ENCODE results near the gene IVL. TPM values are rescaled to one million over a fixed set of nuclear protein-coding genes. Genes with fewer than 3 reads are reported as not detected.

The IVL gene
- total RNA-seq, 2 donors from 2014 or later = 0.46 to 0.57 TPM

GRCh38 chr1:152880907-152881306, 27.4 kb upstream of the IVL start:
- WGBS = 93% methylated on average over 5 of the region's 5 CpGs
- Histone ChIP-seq H3K27ac (no peak overlapping the region), H3K9me3 (no peaks in the 10 kb centered on the region), H3K36me3 (no peaks in the 10 kb centered on the region), H3K27me3 (replicated peaks; ENCODE audit: insufficient read depth) (no peaks in the 10 kb centered on the region), H3K4me1 (replicated peaks) (no peaks in the 10 kb centered on the region), H3K4me3 (no peak overlapping the region)
- TF ChIP-seq POLR2AphosphoS5 (IDR thresholded peaks at IDR 0.05) (no peak), POLR2A (IDR thresholded peaks at IDR 0.05) (no peak), CTCF (IDR thresholded peaks at IDR 0.05) (no peak)
- no peak for DNase-seq (ENCODE audit: low spot score)
- intact Hi-C loops (cut with DNase I) = no loop called here

GRCh38 chr1:152884085-152884484, 24.3 kb upstream of the IVL start:
- intact Hi-C loops (cut with DNase I) = no loop called here
- H3K4me1 ChIP-seq (replicated peaks) = no peaks in the 10 kb centered on the region
- H3K27ac ChIP-seq = no peak overlapping the region
- TF ChIP-seq POLR2A (IDR thresholded peaks at IDR 0.05) = no peak
- no peak for TF ChIP-seq POLR2AphosphoS5 (IDR thresholded peaks at IDR 0.05)
- no peak for TF ChIP-seq CTCF (IDR thresholded peaks at IDR 0.05)
- DNase-seq (ENCODE audit: low spot score) = no peak
- no peak overlapping the region for H3K4me3 ChIP-seq
- no peaks in the 10 kb centered on the region for H3K9me3 ChIP-seq
- H3K27me3 ChIP-seq (replicated peaks; ENCODE audit: insufficient read depth) = no peaks in the 10 kb centered on the region
- no peaks in the 10 kb centered on the region for H3K36me3 ChIP-seq

- Histone ChIP-seq H3K4me1 (replicated peaks) (no peaks in the 10 kb centered on the region), H3K27me3 (replicated peaks; ENCODE audit: insufficient read depth) (no peaks in the 10 kb centered on the region), H3K27ac (no peak overlapping the region), H3K4me3 (no peak overlapping the region), H3K9me3 (no peaks in the 10 kb centered on the region), H3K36me3 (no peaks in the 10 kb centered on the region)
- WGBS = 92% methylated on average over 1 of the region's 1 CpG
- DNase-seq (ENCODE audit: low spot score) = no peak
- intact Hi-C loops (cut with DNase I) = no loop called here
- TF ChIP-seq POLR2AphosphoS5 (IDR thresholded peaks at IDR 0.05) (no peak), CTCF (IDR thresholded peaks at IDR 0.05) (no peak), POLR2A (IDR thresholded peaks at IDR 0.05) (no peak)
Observed at GRCh38 chr1:152884506-152884905, 23.8 kb upstream of the IVL start.

GRCh38 chr1:152884966-152885624, 23.3 kb upstream of the IVL start:
- no peaks in the 10 kb centered on the region for H3K27me3 ChIP-seq (replicated peaks; ENCODE audit: insufficient read depth)
- TF ChIP-seq POLR2A (IDR thresholded peaks at IDR 0.05) = no peak
- TF ChIP-seq POLR2AphosphoS5 (IDR thresholded peaks at IDR 0.05) = no peak
- TF ChIP-seq CTCF (IDR thresholded peaks at IDR 0.05) = no peak
- no peak for DNase-seq (ENCODE audit: low spot score)
- no peak overlapping the region for H3K4me3 ChIP-seq
- intact Hi-C loops (cut with DNase I) = no loop called here
- H3K36me3 ChIP-seq = no peaks in the 10 kb centered on the region
- no peaks in the 10 kb centered on the region for H3K4me1 ChIP-seq (replicated peaks)
- no peak overlapping the region for H3K27ac ChIP-seq
- H3K9me3 ChIP-seq = no peaks in the 10 kb centered on the region
- 59% methylated on average over 4 of the region's 4 CpGs for WGBS

- TF ChIP-seq POLR2AphosphoS5 (IDR thresholded peaks at IDR 0.05) (no peak), POLR2A (IDR thresholded peaks at IDR 0.05) (no peak), CTCF (IDR thresholded peaks at IDR 0.05) (no peak)
- Histone ChIP-seq H3K4me1 (replicated peaks) (no peaks in the 10 kb centered on the region), H3K27me3 (replicated peaks; ENCODE audit: insufficient read depth) (no peaks in the 10 kb centered on the region), H3K9me3 (no peaks in the 10 kb centered on the region), H3K27ac (no peak overlapping the region), H3K4me3 (no peak overlapping the region), H3K36me3 (no peaks in the 10 kb centered on the region)
- intact Hi-C loops (cut with DNase I) = no loop called here
- no peak for DNase-seq (ENCODE audit: low spot score)
- WGBS = 24% methylated on average over 3 of the region's 3 CpGs
Observed at GRCh38 chr1:152886085-152886484, 22.3 kb upstream of the IVL start.
